CD4-positive, alpha-beta T cell (primary cell): ENCODE measurements around the gene GZF1. TPM values are rescaled to one million over a fixed set of nuclear protein-coding genes. Genes with fewer than 3 reads are reported as not detected.

Experiments used
- ATAC-seq: fragments of 200-7000 bp; cut with Tn5 transposase; one replicate; pipeline ENCODE4 v1.10.0; 2022; ENCODE audit warnings: mild to moderate bottlenecking; ENCODE audit not compliant: poor library complexity
- CTCF ChIA-PET: fragments of 350-600 bp; sonication (Branson Sonifier 250); formaldehyde crosslinking; loops from one replicate; lab custom pipeline; 2021; ENCODE audit warnings: antibody characterized with exemption, inconsistent platforms; lab: Charles Lee
- POLR2A ChIA-PET: fragments of 350-600 bp; sonication (Branson Sonifier 250); formaldehyde crosslinking; loops from one replicate; lab custom pipeline; 2021; ENCODE audit warnings: antibody characterized with exemption, inconsistent platforms; lab: Charles Lee
- DNase-seq, 14 experiments: peaks; one replicate each; pipeline ENCODE4 v3.0.0-alpha.2; 2013 to 2020; ENCODE audit warnings: mixed read lengths in 2 of 14
- H3K27ac ChIP-seq, 2 donors: one replicate each; pipeline versions ENCODE4 v1.5.1 to v1.7.0; 2013; ENCODE audit warnings: low read length in 2 of 2, low read depth in 1 of 2, mild to moderate bottlenecking in 1 of 2
- H3K27me3 ChIP-seq, 2 experiments: 1 replicate in 1 of 2; 2 replicates in 1 of 2; pipeline versions ENCODE4 v1.6.1 to v1.7.0; 2013; ENCODE audit warnings: low read length in 2 of 2, control low read depth in 1 of 2, mild to moderate bottlenecking in 1 of 2, moderate library complexity in 1 of 2; ENCODE audit not compliant: insufficient read depth in 2 of 2, control insufficient read depth in 1 of 2
- H3K36me3 ChIP-seq: one replicate; pipeline ENCODE4 v1.6.1; 2013; ENCODE audit warnings: low read length, control low read depth; ENCODE audit not compliant: insufficient read depth
- H3K4me1 ChIP-seq: one replicate; pipeline ENCODE4 v1.6.1; 2013; ENCODE audit warnings: low read length, control low read depth; ENCODE audit not compliant: insufficient read depth
- H3K4me3 ChIP-seq: one replicate; pipeline ENCODE4 v1.5.1; 2013; ENCODE audit warnings: mild to moderate bottlenecking, low read length, moderate library complexity
- H3K9me3 ChIP-seq, 2 experiments: 1 replicate in 1 of 2; 2 replicates in 1 of 2; pipeline versions ENCODE4 v1.6.1 to v1.7.0; 2013; ENCODE audit warnings: low read length in 2 of 2, mild to moderate bottlenecking in 2 of 2, control low read depth in 1 of 2, moderate library complexity in 1 of 2; ENCODE audit not compliant: control insufficient read depth in 1 of 2, insufficient read depth in 1 of 2
- H3K27ac Mint-ChIP-seq: one replicate; pipeline ENCODE4 v1.8.0; 2020; ENCODE audit warnings: mixed read lengths
- H3K27me3 Mint-ChIP-seq: one replicate; pipeline ENCODE4 v1.8.0; 2021; ENCODE audit warnings: mixed read lengths
- H3K36me3 Mint-ChIP-seq: one replicate; pipeline ENCODE4 v1.8.0; 2021; ENCODE audit warnings: low read depth, mixed read lengths
- H3K4me1 Mint-ChIP-seq: one replicate; pipeline ENCODE4 v1.8.0; 2021; ENCODE audit warnings: low read depth, mixed read lengths
- H3K4me3 Mint-ChIP-seq: one replicate; pipeline ENCODE4 v1.8.0; 2020; ENCODE audit warnings: mild to moderate bottlenecking, mixed read lengths
- H3K9me3 Mint-ChIP-seq: one replicate; pipeline ENCODE4 v1.8.0; 2020; ENCODE audit warnings: mixed read lengths
- CTCF ChIP-seq: fragments of 200-600 bp; IDR thresholded peaks from one replicate; pipeline ENCODE4 v1.8.0; 2022; ENCODE audit warnings: antibody characterized with exemption, mild to moderate bottlenecking
- intact Hi-C, 2 experiments: fragments of 100-400 bp; cut with DNase I in 1 of 2; cut with micrococcal nuclease in 1 of 2; formaldehyde crosslinking; loops; one replicate each; pipeline versions ENCODE4 v1.15.1 to v1.9.0; 2023 to 2025; cut with DNase I, micrococcal nuclease
- total RNA-seq, 174 experiments: library from RNA in 2 of 174; stranded (reverse) in 2 of 174; gene quantifications; one replicate each; pipeline ENCODE4 v1.2.3 and lab custom pipeline; 2021 to 2026

GZF1 gene
- total RNA-seq, 2 experiments from 2014 or later: 38.1 to 43.6 TPM

GRCh38 chr20:23403751-23404150, 41.8 kb downstream of the GZF1 start:
- ATAC-seq (no peak), DNase-seq (no peak)
- Histone ChIP-seq H3K4me1 (peaks cover 8% of the 10 kb centered on the region), H3K9me3 (no peaks in the 10 kb centered on the region), H3K36me3 (peaks cover 19% of the 10 kb centered on the region), H3K27me3 (no peaks in the 10 kb centered on the region), H3K4me3 (no peak overlapping the region), H3K27ac (no peak overlapping the region)
- Mint-ChIP-seq H3K4me3 (no peak overlapping the region), H3K36me3 (peaks cover 30% of the 10 kb centered on the region), H3K4me1 (peaks cover 36% of the 10 kb centered on the region), H3K9me3 (no peaks in the 10 kb centered on the region), H3K27me3 (no peaks in the 10 kb centered on the region), H3K27ac (no peak overlapping the region)
- TF ChIP-seq CTCF: no peak
- ChIA-PET POLR2A (no interaction called here), CTCF (no interaction called here)
- intact Hi-C loops: no loop called here

GRCh38 chr20:23404196-23404595, 42.2 kb downstream of the GZF1 start:
- DNase-seq: no peak
- H3K27me3 ChIP-seq: no peaks in the 10 kb centered on the region
- no peak overlapping the region for H3K4me3 ChIP-seq
- peaks cover 19% of the 10 kb centered on the region for H3K36me3 ChIP-seq
- H3K4me3 Mint-ChIP-seq: no peak overlapping the region
- intact Hi-C loops: no loop called here
- no peak for ATAC-seq
- H3K4me1 ChIP-seq: peaks cover 11% of the 10 kb centered on the region
- no peak overlapping the region for H3K27ac ChIP-seq
- ChIA-PET CTCF (no interaction called here), POLR2A (no interaction called here)
- peaks cover 34% of the 10 kb centered on the region for H3K4me1 Mint-ChIP-seq
- TF ChIP-seq CTCF: no peak
- no peak overlapping the region for H3K27ac Mint-ChIP-seq
- H3K9me3 ChIP-seq: no peaks in the 10 kb centered on the region
- H3K27me3 Mint-ChIP-seq: no peaks in the 10 kb centered on the region
- H3K9me3 Mint-ChIP-seq: no peaks in the 10 kb centered on the region
- peaks cover 27% of the 10 kb centered on the region for H3K36me3 Mint-ChIP-seq

- Mint-ChIP-seq H3K4me3 (no peak overlapping the region), H3K36me3 (peaks cover 6% of the 10 kb centered on the region), H3K4me1 (peaks cover 44% of the 10 kb centered on the region), H3K27me3 (no peaks in the 10 kb centered on the region), H3K27ac (no peak overlapping the region), H3K9me3 (no peaks in the 10 kb centered on the region)
- peaks cover 5% of the 10 kb centered on the region for H3K4me1 ChIP-seq
- H3K27ac ChIP-seq: no peak overlapping the region
- ChIA-PET POLR2A (interaction anchor here (0.9 kb wide), 1 partner anchor 15 kb away, joined by 3 read pairs; the partner anchor contains the start of gene NAPB), CTCF (interaction anchor here (1.0 to 1.4 kb wide), 3 partner anchors 11 to 34 kb away, joined by 3 to 4 read pairs (median 3); partner anchors contain the start of gene NAPB)
- no peak overlapping the region for H3K4me3 ChIP-seq
- no peaks in the 10 kb centered on the region for H3K27me3 ChIP-seq
- no peak for TF ChIP-seq CTCF
- H3K9me3 ChIP-seq: no peaks in the 10 kb centered on the region
- DNase-seq: no peak
- ATAC-seq: no peak
- intact Hi-C loops: no loop called here
- H3K36me3 ChIP-seq: peaks cover 9% of the 10 kb centered on the region
Measured at GRCh38 chr20:23406880-23407279, 44.9 kb downstream of the GZF1 start.
